Esophagus muscularis mucosa (tissue), 4 donors: ENCODE data around the gene NR1H3. TPM values are rescaled to one million over a fixed set of nuclear protein-coding genes. Genes with fewer than 3 reads are reported as not detected.
"Not testable (repeated sequence)": the region's sequence is repeated elsewhere in the genome, so short reads cannot be mapped to it uniquely, and the experiment has no call there.

Experiments used
- DNase-seq: peaks from one replicate; pipeline ENCODE4 v3.0.0-alpha.2; 2017; ENCODE audit errors: extremely low spot score
- H3K27ac ChIP-seq, 4 donors: fragments of 200-600 bp; sonication (generic); replicated peaks in 1 of 4; 1 replicate in 3 of 4; 2 replicates in 1 of 4; pipeline ENCODE4 v1.5.1; 2016 to 2019; ENCODE audit warnings: mild to moderate bottlenecking in 1 of 4
- H3K27me3 ChIP-seq, 4 donors: fragments of 200-600 bp; sonication (generic); one replicate each; pipeline versions ENCODE4 v1.5.1 to v1.6.0; 2016 to 2019
- H3K36me3 ChIP-seq, 4 donors: fragments of 200-600 bp; sonication (generic); one replicate each; pipeline ENCODE4 v1.5.1; 2016 to 2019
- H3K4me1 ChIP-seq, 4 donors: fragments of 200-600 bp; sonication (generic); one replicate each; pipeline ENCODE4 v1.5.1; 2016 to 2019
- H3K4me3 ChIP-seq, 4 donors: fragments of 200-600 bp; sonication (generic); 1 replicate in 2 of 4; 2 replicates in 2 of 4; pipeline ENCODE4 v1.5.1; 2016 to 2019; ENCODE audit warnings: mild to moderate bottlenecking in 4 of 4, moderate library complexity in 1 of 4
- H3K9me3 ChIP-seq, 4 donors: fragments of 200-600 bp; sonication (generic); 1 replicate in 3 of 4; 2 replicates in 1 of 4; pipeline ENCODE4 v1.5.1; 2016 to 2019
- EP300 ChIP-seq: sonication (generic); formaldehyde crosslinking; IDR thresholded peaks from one replicate; pipeline ENCODE4 v1.6.1; 2017; ENCODE audit warnings: antibody characterized with exemption
- POLR2A ChIP-seq: fragments of 450-650 bp; IDR thresholded peaks from one replicate; pipeline ENCODE4 v1.6.1; 2017; ENCODE audit warnings: antibody characterized with exemption, moderate library complexity, mild to moderate bottlenecking, low read depth
- POLR2AphosphoS5 ChIP-seq, 2 donors: sonication (generic); formaldehyde crosslinking; IDR thresholded peaks; one replicate each; pipeline ENCODE4 v1.6.1; 2017; ENCODE audit warnings: antibody characterized with exemption in 2 of 2
- WGBS: methylation state at CpG from one replicate; pipeline ENCODE4 v1.1.5; 2018; 5-methylcytosine and 5-hydroxymethylcytosine counted together
- intact Hi-C: fragments of 100-400 bp; cut with DNase I; formaldehyde crosslinking; loops from one replicate; pipeline ENCODE4 v1.15.1; 2023
- total RNA-seq, 4 donors: library from RNA; depleted of rRNA; stranded (reverse); fragments of >200 nt; gene quantifications; one replicate each; pipeline versions ENCODE4 v1.1.0 to v1.2.1, GENCODE V29; 2016
- TF ChIP-seq, protein P1 (sequence below), 3 experiments: fragments of 200-600 bp in 2 of 3; fragments of 450-650 bp in 1 of 3; sonication (generic) in 2 of 3; IDR thresholded peaks; one replicate each; pipeline ENCODE4 v1.5.1; 2017 to 2019; ENCODE audit warnings: antibody characterized with exemption in 3 of 3, mild to moderate bottlenecking in 2 of 3, moderate library complexity in 1 of 3

NR1H3 gene
- total RNA-seq, 4 donors from 2014 or later = 14.5 to 26.2 (median 18.1) TPM

DNA sequence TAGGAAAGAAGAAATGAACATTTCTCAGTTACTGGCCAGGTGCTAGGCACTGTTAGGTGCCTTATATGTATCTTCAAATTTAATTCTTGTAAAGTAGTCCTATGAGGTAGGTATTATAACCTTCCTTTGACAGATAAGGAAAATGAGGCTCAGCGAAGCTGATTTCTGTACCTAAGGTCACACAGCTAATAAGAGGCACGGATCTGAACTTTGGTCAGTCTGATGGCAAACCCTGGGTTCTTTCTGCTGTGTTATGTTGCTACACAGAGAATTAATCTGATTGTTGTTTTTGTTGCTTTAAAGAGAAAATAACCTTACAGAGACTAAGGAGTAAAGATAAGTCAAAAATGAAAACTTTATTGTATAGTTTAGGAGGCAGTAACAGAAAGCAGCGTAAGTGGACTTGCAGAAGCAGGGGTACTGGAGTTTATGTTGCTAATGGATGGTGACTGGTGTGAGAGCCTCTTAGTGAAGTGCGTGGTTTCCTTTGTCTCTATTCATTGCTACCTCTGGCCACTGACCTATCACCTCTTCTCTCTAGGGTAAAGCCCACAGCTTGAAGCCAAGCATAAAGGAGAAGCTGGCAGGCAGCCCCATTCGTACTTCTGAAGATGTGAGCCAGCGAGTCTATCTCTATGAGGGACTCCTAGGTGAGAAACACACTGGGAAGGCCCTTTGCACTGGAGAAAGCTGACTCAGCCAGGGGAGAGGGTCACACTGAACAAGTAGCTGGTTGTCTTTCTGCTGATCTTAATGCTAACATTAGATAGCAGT is 50.4 kb downstream of the NR1H3 start:
- no peaks in the 10 kb centered on the region for H3K27me3 ChIP-seq
- intact Hi-C loops = no loop called here
- TF ChIP-seq EP300 = no peak
- TF ChIP-seq POLR2AphosphoS5 (IDR thresholded peaks at IDR 0.05) = no peak
- DNase-seq = no peak
- WGBS = 97% methylated on average over 6 of the region's 6 CpGs
- no peak overlapping the region for H3K4me3 ChIP-seq
- H3K4me1 ChIP-seq = peaks cover 0 to 15% (median 1%) of the 10 kb centered on the region in 4 donors
- peaks cover 86 to 100% (median 98%) of the 10 kb centered on the region in 4 donors for H3K36me3 ChIP-seq
- peaks cover 0 to 5% (median 0%) of the 10 kb centered on the region in 4 donors for H3K9me3 ChIP-seq
- no peak overlapping the region for H3K27ac ChIP-seq

DNA sequence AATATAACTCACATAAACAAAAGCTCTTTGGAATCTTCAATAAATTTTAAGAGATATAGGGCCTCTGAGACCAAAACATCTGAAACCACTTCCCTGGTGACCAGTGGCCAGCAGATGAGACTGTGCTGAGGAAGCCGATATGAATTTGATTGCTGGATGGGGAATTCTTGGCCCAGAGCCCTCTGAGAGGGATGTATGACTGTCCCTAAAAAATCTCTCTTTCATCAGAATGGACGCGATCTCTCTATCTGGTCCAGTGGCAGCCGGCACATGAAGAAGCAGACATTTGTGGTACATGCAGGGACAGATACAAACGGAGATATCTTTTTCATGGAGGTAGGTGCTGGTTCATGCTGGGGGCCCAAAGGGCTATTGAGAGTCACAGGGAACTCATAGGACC is 57.2 kb downstream of the NR1H3 start:
- intact Hi-C loops = no loop called here

DNA sequence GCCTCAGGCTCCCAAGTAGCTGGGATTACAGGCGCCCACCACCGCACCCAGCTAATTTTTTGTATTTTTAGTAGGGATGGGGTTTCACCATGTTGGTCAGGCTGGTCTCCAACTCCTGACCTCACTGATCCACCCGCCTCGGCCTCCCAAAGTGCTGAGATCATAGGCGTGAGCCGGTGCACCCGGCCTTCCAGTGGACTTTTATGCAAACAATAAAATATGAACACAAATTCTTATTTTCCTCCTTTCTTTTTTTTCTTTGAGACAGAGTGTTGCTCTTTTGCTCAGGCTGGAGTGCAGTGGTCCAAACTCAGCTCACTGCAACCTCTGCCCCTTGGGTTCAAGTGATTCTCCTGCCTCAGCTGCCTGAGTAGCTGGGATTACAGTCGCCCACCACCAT is 58.7 kb downstream of the NR1H3 start:
- H3K27me3 ChIP-seq, H3K27ac ChIP-seq, H3K9me3 ChIP-seq, intact Hi-C loops, H3K4me1 ChIP-seq, DNase-seq, H3K4me3 ChIP-seq: not testable (repeated sequence)
- H3K36me3 ChIP-seq = peaks cover 61 to 90% (median 73%) of the 10 kb centered on the region in 4 donors
- 84% methylated on average over 8 of the region's 8 CpGs for WGBS

More for the DNA sequence above, 57.2 kb downstream of the NR1H3 start:
- Histone ChIP-seq H3K4me1 (no peaks in the 10 kb centered on the region), H3K27me3 (no peaks in the 10 kb centered on the region), H3K36me3 (peaks cover 76 to 98% (median 87%) of the 10 kb centered on the region in 4 donors), H3K9me3 (no peaks in the 10 kb centered on the region), H3K4me3 (no peak overlapping the region), H3K27ac (no peak overlapping the region)
- 90% methylated on average over 5 of the region's 5 CpGs for whole genome bisulfite sequencing
- TF ChIP-seq POLR2A = no peak
- TF ChIP-seq, protein P1, sequence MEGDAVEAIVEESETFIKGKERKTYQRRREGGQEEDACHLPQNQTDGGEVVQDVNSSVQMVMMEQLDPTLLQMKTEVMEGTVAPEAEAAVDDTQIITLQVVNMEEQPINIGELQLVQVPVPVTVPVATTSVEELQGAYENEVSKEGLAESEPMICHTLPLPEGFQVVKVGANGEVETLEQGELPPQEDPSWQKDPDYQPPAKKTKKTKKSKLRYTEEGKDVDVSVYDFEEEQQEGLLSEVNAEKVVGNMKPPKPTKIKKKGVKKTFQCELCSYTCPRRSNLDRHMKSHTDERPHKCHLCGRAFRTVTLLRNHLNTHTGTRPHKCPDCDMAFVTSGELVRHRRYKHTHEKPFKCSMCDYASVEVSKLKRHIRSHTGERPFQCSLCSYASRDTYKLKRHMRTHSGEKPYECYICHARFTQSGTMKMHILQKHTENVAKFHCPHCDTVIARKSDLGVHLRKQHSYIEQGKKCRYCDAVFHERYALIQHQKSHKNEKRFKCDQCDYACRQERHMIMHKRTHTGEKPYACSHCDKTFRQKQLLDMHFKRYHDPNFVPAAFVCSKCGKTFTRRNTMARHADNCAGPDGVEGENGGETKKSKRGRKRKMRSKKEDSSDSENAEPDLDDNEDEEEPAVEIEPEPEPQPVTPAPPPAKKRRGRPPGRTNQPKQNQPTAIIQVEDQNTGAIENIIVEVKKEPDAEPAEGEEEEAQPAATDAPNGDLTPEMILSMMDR (IDR thresholded peaks at IDR 0.05) = no peak
- TF ChIP-seq EP300 = no peak
- no peak for TF ChIP-seq POLR2AphosphoS5 (IDR thresholded peaks at IDR 0.05)
- no peak for DNase-seq

DNA sequence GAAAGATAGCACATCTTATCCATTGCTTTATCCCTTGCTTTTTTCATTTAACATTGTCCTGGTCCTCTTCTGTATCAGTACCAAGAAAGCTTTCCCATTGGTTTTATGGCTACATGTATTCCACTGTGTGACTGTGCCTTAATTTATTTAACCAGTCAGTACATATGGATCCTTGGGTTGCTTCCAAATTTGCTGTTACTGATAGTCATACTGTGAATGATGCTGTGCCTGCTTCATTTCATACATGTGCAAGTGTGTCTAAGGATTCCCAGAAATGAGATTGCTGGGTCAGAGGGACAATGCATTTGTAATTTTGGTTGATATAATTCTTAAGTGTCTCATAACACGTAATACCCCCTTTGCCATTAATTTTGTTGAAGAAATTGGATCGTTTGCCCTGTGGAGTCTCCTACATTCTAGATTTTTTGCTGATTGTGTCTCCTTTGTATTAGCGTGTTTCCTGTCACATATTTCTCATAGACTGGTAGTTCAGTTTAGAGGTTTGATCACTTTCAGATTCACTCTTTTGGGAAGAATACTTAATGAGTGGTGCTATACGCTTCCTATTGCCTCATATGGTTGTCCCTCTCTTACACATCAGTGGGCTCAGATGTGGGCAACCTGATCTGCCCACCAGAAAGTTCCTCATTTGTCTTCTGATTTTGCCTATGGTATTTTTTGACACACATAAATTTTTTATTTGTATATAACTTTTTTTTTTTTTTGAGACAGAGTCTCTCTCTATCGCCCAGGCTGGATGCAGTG is 59.5 kb downstream of the NR1H3 start:
- Histone ChIP-seq H3K27ac (no peak overlapping the region), H3K4me1 (no peaks in the 10 kb centered on the region), H3K27me3 (no peaks in the 10 kb centered on the region), H3K4me3 (no peak overlapping the region), H3K9me3 (no peaks in the 10 kb centered on the region), H3K36me3 (peaks cover 59 to 83% (median 66%) of the 10 kb centered on the region in 4 donors)
- intact Hi-C loops = no loop called here
- no peak for DNase-seq
- WGBS = 83% methylated on average over 5 of the region's 5 CpGs
- TF ChIP-seq POLR2AphosphoS5 (IDR thresholded peaks at IDR 0.05) (no peak), POLR2A (no peak), EP300 (no peak)
- TF ChIP-seq, protein P1 (IDR thresholded peaks at IDR 0.05) = no peak

- no peak for DNase-seq
Measured at GRCh38 chr11:47318166-47318565, 60.4 kb downstream of the NR1H3 start.

More at GRCh38 chr11:47318166-47318565, 60.4 kb downstream of the NR1H3 start:
- H3K27me3 ChIP-seq = no peaks in the 10 kb centered on the region
- 94% methylated on average over 2 of the region's 2 CpGs for WGBS
- H3K9me3 ChIP-seq = no peaks in the 10 kb centered on the region
- H3K27ac ChIP-seq = no peak overlapping the region
- peaks cover 50 to 73% (median 57%) of the 10 kb centered on the region in 4 donors for H3K36me3 ChIP-seq
- TF ChIP-seq POLR2A = no peak
- H3K4me1 ChIP-seq = no peaks in the 10 kb centered on the region
- intact Hi-C loops = no loop called here
- no peak overlapping the region for H3K4me3 ChIP-seq

Other genes with a start within 250 kb of the NR1H3 start
- 100 to 1,000 TPM in 3 of 4 donors, 10 to 100 TPM in 1; 92.5 to 141 (median 120) TPM for gene ARFGAP2, start 81.1 kb upstream of the NR1H3 start, total RNA-seq
- gene PACSIN3, start 71.6 kb upstream of the NR1H3 start, total RNA-seq = 10 to 100 TPM; 43.6 to 89.9 (median 56.0) TPM
- 10 to 100 TPM; 22.6 to 37.8 (median 25.4) TPM for gene DDB2, start 43.0 kb upstream of the NR1H3 start, total RNA-seq
- 10 to 100 TPM; 19.5 to 42.7 (median 28.6) TPM for gene ACP2, start 9.2 kb upstream of the NR1H3 start, total RNA-seq
- gene MADD, start 12.1 kb downstream of the NR1H3 start, total RNA-seq = 10 to 100 TPM; 27.8 to 35.4 (median 32.7) TPM
- gene MYBPC3, start 94.7 kb downstream of the NR1H3 start, total RNA-seq = under 1 TPM in 2 of 4 donors, not detected in 2; 0.06 to 0.17 TPM
- gene SPI1, start 120.6 kb downstream of the NR1H3 start, total RNA-seq = 10 to 100 TPM; 17.6 to 34.6 (median 20.5) TPM
- 100 to 1,000 TPM in 2 of 4 donors, 10 to 100 TPM in 2; 91.9 to 251 (median 129) TPM for gene SLC39A13, start 150.6 kb downstream of the NR1H3 start, total RNA-seq
- gene PSMC3, start 168.4 kb downstream of the NR1H3 start, total RNA-seq = 100 to 1,000 TPM; 163 to 197 (median 182) TPM
- 1 to 10 TPM in 1 of 4 donors, under 1 TPM in 3; 0.42 to 1.4 (median 0.70) TPM for gene RAPSN, start 191.1 kb downstream of the NR1H3 start, total RNA-seq